Activated CD8-positive, alpha-beta memory T cell treated with anti-CD3 and anti-CD28 coated beads, Interleukin-2, amount 50 U/mL, for 1 hour (primary cell): ENCODE results near the gene DKK2.

Experiments
- DNase-seq: peaks from one replicate; pipeline ENCODE4 v3.0.0-alpha.2; 2020; ENCODE audit errors: extremely low read depth

The DKK2 gene

DNA sequence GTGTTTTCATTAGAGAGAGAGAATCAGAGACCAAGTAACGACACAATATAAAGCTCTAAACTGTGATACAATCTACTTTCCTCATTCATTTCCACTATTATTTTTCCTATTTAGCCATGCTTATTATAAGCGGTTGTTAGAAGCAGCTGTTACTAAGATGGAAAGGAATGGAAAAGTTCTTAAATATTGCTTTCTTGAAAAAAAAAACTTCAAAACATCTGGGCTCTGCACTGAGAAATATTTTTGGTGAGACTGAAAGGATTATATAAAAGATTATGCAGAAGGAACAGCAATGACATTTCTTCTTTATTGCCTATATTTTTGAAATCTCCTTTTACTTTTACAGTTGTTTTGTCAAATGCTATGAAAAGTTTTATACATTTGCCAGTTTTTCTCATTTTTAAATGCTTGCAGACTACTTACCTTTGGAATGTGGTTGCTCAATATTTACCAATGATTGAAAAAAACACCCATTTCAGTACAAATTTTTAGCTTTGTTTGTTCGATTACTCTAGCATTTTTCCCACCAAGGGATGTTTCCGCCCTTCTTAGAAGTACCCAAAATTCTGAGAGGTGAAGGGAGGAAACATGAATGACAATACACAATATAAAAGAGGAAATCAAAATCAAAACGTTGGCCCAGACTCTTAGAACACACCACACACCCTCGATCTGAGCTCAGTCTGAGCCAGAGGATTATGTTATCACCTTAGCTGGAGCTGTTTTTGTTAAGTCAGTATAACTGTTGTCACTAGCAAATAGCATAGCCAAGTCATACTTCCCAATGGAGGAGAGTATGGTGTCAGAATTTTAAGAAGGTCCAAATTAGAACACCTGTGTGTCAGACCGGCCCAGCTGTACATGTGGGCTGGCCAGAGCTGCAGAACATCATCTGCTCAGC, 18.4 kb downstream of the DKK2 start:
- no peak for DNase-seq

DNA sequence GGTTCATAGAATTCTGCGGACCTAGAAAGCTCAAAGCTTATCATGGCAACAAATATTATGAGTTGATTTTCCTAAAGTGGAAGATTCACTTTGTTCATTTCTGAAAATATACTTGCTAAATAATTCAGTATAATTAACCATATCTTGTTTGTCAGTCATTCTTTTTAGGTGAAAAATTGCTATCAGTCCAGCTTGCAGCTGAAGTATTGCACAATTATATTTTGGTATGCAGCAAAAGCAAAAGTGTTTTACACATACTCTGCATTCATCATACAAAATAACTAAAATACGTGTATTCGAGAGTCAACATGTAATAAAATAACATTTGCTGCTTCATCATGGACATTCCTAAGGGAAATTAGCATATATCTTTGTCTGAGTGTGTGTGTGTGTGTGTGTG, 24.8 kb downstream of the DKK2 start:
- DNase-seq = no peak

DNA sequence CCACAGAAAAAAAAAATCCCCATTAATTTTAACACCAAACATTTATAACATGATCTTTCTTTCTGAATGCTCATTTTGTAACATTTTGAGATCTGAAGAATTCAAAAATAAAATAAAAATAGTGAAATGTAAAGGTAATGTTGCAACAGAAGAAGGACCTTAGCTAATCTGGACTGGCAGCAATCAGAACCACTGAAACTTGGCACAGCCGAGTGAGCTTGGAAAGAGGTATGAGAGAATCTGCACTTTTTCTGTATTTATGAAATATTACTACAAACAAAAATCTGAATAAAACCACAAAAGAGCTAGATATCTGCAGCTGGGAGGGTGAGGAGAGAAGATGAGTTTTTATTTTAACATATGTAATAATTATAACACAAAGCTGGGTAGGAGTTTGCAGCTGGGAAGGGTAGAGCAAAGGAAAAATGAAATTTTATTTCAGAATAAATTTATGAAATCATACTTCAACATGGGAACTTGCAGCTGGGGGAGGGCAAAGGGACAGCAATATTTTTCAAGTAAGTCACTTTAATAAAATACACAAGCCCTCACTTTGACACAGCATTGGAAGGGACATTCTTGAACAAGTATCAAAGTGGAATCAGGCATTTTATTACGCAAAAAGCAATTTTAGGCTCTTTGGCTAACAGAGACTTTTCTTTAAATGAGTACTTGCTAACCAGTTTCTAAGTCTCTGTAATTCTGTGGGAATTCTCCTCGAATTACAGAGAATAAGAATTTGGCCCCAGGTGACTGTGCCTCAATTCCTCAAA, 26.7 kb downstream of the DKK2 start:
- DNase-seq = no peak

DNA sequence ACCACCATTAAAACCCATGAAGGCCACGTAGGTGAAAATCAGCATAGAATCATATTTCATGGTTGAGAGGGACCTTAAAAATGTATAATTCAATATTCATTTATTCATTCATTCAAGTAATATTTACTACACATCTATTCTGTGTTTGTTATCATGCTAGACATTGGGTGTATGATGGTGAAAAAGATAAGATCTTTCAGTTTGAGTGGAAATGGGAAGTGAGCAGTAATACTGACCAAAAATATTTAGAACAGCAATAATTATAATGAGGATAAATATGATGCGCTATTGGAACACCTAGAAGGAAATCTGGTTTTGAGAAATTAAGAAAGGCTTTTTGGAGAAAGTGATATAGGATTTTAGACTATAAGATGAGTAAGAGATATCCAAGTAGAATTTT, 28.0 kb downstream of the DKK2 start:
- no peak for DNase-seq

DNA sequence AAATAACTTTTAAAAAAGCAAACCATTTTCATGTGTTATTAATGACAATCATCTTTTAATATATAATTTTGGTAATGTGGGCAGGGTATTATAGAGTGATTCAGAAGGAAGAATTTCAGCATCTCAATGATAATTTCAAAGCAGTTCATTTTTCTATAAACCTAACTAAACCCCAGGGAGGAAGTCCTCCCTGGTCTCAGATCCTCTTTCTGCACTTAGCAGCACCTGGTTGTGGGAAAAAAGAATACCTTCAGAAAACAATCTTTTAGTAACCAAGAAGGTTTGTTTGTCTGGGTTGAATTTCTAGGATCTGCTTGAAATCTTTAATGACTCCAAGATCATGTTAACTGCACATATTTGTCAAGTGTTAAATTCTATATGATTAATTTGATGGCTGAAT, 29.9 kb downstream of the DKK2 start:
- DNase-seq = no peak

DNA sequence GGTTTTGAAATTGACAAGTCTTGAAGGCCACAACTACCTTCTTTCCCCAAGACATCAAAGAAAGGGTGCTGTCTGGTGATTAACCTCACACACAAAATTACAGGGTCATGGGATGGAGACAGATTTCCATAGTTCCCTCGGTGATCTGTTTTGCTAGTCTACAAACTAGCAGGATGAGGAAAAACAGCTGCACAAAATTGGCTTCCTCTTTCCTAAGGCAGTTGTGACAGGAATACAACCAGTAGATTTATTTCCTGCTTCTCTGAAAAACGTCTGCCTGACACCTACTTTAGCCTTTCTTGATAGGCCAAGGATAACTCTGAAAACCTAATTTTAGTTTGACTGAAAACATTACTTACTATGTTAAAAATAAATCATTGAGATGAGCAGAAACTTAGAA, 39.6 kb downstream of the DKK2 start:
- no peak for DNase-seq

DNA sequence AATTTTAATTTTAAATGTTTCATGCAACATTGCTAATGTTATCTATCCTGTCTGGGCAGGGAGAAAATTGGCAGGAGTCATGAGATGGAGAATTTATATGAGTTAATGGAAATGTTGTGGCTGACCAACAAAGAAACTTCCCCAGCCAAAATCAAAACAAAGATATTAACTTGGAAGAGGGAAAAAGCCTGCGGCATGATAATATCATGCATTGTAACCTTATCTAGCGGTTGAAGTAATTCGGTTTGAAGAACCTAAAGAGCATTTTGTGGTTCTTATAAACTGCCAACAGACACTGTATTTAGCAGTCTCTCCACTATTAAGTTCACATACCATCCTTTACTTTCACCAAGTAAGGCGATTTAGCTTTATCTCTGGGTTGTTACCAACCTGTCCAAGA, 42.3 kb downstream of the DKK2 start:
- no peak for DNase-seq

DNA sequence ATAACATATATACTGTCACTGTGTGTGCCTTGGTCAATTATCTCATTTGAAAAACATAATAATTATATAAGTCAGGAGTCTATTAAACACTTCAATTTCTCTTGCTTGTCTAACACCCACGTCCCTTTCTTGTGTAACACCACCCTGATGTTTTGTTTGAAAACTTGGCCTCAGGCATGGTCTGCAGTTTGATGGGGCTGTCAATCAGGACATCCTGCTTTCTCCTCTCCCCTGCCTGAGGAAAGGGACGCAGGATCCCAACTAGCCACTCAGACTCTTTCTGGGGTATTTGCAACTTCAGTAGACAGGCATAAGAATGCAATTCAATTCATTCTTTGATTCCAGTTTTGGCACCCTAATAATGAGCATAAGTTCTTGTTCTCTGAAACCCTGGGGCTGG, 48.8 kb downstream of the DKK2 start:
- DNase-seq = no peak

DNA sequence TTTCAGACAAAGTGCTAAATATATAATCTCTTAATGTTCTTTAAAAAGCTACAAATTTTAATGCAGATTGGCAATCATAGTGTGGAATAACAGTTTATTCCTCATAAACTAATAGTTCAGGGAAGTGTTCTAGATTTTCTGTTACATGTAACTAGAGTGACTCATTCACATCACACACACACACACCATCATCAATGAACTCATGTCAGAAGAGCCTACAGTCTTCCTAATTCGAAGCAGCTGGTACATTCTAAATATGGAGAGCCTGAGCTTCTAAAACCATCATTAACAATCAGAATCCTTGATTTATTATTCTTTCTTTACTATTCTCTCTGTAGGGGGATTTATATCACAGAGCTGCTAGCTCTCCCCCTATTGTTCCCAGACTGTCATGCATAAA, 49.6 kb downstream of the DKK2 start:
- DNase-seq = no peak

DNA sequence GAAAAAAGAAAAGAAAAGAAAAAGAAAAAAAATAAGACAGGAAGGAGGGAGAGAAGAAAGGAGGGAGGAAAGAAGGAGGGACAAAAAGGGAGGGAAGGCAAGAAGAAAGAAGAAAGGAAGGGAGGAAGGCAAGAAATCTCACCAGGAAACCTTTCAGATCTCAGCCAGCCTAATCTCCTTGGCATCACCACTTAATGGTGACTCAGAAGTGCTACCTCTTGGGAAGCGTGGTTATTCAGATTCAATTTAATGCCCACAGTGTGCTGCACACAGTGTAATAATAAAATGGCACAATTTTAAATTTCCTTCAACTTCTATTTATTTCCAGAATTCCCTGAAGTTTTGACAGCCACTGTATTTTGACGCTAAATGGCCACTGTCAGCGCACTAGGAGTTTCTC, 50.3 kb downstream of the DKK2 start:
- no peak for DNase-seq

DNA sequence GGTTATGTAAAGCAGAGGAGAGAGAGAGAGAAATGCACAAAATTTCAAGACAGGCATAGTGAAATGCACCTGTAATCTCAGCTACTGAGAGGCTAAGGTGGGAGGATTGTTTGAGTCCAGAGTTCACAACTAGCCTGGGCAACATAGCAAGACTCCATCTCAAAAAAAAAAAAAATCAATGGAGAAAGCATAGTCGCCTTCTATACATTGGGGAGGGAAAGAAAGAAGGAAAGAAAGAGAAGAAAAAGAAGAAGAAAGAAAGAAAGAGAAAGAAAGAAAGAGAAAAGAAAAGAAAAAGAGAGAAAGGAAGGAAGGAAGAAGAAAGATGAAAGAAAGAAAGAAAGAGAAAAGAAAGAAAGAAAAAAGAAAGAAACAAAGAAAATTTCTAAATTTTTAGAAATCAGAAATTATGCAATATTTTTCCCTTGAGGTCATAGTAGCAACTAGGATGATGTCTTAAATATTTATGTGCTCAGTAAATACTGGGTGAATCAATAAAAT, 53.4 kb downstream of the DKK2 start:
- DNase-seq = no peak

DNA sequence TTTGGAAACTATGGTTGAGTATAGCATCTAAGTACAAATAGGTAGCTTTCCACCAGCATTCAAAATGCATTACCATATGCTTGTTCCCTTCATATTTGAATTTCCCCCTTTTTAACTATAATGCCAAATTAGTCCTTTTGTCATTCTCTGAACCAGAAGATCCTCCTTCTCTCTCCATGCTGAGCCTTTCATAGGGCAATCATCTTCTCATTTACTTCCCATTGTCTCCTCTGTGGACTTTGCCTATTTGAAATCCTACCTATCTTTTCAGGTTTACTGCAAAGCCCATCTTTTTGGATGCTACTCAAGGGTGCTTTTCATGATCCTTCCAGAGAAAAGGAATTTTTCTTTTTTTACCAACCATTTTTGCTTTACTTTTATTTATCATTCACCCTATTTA, 54.7 kb downstream of the DKK2 start:
- DNase-seq = no peak

DNA sequence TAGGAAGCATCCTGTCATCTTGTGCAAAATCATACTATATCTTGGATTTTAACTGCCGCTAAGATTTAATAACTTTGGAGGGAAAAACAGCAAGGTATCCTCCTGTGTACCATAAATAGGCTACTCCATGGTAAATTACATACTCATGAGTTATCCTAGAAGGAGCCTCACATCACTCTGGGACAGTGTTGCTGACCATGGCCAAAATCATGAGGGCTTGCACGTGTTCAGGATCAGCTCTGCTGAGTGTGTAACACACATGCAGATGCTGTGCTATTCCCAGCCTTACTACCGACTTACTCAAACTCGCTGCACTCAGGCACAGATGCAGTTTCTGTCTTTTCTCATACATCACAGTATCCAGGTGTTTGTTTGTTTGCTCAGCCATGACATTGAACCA, 56.6 kb downstream of the DKK2 start:
- DNase-seq = no peak

DNA sequence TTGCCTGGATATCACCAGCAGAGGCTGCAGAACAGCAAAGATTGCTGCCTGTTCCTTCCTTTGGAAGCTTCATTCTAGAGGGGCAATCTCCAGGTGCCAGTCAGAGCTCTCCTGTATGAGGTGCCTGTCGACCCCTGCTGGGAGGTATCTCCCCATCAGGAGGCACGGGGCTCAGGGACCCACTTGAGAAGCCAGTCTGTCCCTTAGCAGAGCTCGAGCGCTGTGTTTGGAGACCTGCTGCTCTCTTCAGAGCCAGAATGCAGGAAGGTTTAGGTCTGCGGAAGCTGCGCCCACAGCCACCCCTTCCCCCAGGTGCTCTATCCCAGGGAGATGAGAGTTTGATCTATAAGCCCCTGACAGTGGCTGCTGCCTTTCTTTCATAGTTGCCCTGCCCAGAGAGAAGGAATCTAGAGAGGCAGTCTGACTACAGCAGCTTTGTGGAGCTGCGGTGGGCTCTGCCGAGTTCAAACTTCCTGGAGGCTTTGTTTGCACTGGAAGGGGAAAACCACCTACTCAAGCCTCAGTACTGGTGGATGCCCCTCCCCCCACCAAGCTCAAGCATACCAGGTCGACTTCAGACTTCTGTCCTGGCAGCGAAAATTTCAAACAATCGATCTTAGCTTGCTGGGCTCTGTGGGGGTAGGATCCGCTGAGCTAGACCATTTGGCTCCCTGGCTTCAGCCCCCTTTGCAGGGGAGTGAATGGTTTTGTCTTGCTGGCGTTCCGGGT, 57.9 kb downstream of the DKK2 start:
- no peak for DNase-seq

DNA sequence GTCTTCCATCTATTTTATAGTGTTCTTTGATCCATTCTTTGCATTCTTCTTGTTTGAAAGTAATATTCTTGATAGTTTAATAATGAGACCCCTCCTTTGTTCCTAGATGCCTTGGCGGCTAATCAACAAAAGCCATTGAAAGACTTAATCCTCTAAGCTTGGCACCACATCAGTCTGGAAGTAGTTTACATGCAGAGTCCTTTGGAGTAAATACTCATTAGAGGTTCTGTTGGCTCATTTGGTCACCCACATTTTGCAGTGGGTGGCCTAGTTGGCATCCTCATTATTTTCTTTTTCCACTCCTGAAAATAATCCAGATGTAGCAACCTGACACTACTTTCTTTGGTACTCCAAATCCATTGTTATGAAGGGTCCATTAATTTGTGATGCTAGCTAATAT, 64.5 kb downstream of the DKK2 start:
- DNase-seq = no peak

DNA sequence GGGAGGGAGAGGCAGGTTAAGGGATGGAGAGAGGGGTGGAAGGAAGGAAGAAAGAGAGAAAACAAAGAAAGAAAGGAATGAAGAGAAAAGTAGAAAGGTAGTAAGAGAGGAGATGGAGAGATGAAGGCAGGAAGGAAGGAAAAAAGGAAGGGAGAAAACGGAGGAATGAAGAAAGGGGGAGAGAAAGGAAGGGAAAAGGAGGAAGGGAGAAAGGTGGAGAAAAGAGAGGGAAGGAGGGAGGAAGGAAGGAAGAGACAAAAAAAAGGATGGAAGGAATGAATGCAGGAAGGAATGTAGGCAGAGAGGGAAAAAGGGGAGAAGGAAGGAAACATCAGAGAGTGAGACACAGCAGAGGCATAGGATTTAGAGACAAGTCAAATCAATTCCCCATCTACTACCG, 68.2 kb downstream of the DKK2 start:
- no peak for DNase-seq

DNA sequence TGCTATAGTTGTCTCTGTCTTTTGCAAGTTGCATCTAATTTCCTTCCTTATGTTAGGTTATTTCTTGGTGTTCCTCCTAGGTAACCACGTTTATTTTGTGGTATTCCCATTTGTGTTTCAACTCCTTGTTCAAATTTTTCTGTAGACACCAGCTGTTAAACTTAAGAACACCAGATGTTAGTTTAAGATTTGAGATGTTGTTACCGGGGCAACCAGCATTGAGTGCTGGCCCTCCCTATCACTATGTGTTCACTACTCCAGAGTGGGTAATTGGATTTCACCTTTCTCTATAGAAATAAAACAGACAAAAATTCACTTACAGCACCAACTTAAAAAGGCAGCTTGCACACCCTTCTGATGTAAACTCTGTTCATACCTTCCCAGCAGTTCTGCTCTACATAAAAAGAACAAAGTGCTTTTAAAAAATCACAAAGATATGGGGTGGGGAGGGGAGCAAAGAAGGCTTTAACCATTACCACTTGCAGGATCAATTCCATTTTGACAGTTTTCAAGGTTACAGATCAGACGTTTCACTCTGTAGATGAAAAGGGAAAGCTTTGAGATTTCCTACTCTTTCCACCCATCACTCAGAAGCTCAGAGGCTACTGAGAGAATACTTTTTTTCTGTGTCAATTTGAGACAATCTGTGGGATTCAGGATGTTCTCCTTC, 82.9 kb downstream of the DKK2 start:
- no peak for DNase-seq

DNA sequence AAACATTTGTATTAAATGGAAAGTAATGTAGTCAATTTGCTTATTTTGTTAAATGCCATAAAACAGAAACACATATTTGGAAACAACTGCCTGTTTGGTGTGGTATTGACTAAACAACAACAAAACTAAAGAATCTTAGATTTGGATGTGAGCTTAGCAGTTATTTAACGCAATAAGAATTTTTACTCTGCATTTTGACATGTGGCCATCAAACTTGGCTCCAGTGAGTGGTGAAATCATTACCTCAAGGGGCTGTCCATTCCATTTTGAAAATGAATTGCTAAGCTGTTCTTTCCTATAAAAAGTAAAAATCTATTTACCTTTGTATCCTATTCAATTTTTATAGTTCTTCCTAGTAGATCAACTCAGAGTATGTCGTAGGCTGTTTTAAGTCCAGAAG, 84.2 kb downstream of the DKK2 start:
- no peak for DNase-seq

DNA sequence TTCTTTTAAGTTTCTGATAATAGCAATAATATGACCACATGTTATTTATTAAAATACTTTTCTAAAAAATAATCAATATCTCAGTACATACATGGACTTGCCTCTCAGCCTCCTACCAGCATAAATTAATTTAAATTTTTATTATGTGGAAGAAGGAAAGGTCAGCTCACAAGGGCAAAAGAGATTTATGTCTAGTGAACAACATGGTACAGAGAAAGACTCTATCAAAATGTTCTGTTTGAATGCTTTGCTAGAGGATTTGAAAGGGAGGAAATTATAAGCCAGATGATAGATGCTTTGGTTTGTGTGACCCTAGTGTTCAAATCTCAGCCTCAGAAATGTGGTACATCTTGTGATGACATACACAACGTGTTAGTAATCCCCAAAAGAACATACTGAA, 94.3 kb downstream of the DKK2 start:
- DNase-seq = no peak

DNA sequence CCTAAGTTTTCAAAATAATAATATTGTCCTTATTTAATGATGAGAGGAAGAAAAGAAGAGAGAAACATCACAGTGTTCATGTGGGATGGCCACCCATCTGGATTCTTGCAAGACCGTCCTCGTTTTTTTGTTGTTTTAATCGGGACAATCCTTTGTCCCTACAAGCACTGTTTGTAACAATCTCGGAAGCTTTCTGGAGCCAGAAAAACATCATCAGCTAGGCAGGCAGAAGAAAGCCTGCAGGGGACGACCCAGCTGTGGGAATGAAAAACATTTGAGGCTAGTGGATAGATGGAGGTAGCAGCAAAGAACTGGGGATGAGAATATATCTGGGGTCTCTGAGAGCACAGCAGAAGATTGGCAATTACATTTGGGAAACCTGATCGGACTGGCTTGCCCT, 105.6 kb downstream of the DKK2 start:
- no peak for DNase-seq

DNA sequence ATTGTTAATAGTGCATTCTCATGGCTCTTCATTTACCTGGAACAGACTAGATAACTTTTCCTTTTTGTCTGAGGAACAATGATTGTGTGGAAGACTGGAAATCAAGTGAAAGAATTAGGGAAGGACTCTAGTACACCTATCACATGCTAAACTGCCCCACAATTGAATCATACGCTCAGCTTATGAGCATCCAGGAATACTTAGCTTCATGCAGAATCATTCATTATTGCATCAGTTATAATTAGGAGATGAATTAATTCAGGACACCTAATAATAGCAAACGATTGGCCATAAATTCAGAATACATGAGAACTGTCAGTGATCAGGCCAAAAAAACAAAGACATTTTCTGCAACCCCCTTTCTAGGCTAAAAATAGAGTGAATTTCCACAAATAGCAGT, 106.9 kb downstream of the DKK2 start:
- DNase-seq = no peak

DNA sequence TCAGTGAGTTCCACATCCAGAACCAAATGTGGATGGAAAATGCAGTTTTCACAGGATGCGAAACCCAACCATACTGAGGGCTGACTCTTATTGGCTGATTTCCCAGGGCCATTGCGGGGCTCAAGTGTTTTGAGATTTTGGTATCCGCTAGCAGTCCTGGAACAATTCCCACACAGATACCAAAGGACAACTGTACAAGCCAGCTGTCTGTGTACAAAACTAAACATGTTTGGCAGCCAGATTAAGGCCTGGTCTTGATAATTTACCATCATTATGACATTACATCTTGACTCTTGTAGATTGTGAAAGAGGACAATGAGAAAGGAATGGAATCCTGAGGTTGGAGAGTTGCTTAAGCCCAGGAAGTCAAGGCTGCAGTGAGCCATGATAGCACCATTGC, 121.9 kb downstream of the DKK2 start:
- DNase-seq = no peak
